ACC112 (cell line): ENCODE results near the gene CAMKK2.
"Not testable (repeated sequence)": the region's sequence is repeated elsewhere in the genome, so short reads cannot be mapped to it uniquely, and the experiment has no call there.

Experiments
- H2AFZ ChIP-seq: fragments of 200-600 bp; sonication (generic); one replicate; pipeline ENCODE4 v1.6.0; 2017; ENCODE audit warnings: antibody characterized with exemption, low read length; ENCODE audit not compliant: unreplicated experiment
- H3K27ac ChIP-seq: fragments of 200-600 bp; sonication (generic); 2 replicates; pipeline ENCODE4 v1.5.1; 2014; ENCODE audit warnings: low read depth, mild to moderate bottlenecking, antibody characterized with exemption, low read length, moderate library complexity
- H3K27me3 ChIP-seq: fragments of 200-600 bp; sonication (generic); 2 replicates; pipeline ENCODE4 v1.6.1; 2014; ENCODE audit warnings: mild to moderate bottlenecking, antibody characterized with exemption, low read length, moderate library complexity, mixed read lengths; ENCODE audit not compliant: insufficient read depth
- H3K36me3 ChIP-seq: fragments of 200-600 bp; sonication (generic); 2 replicates; pipeline ENCODE4 v1.6.1; 2016; ENCODE audit warnings: mild to moderate bottlenecking, antibody characterized with exemption, low read length, moderate library complexity, mixed read lengths; ENCODE audit not compliant: insufficient read depth
- H3K4me1 ChIP-seq: fragments of 200-600 bp; sonication (generic); one replicate; pipeline ENCODE4 v1.6.1; 2016; ENCODE audit warnings: low read length, mixed read lengths; ENCODE audit not compliant: insufficient read depth, unreplicated experiment, control insufficient read depth
- H3K4me3 ChIP-seq: fragments of 200-600 bp; sonication (generic); 2 replicates; pipeline ENCODE4 v1.5.1; 2014; ENCODE audit warnings: mild to moderate bottlenecking, low read depth, low read length
- H3K79me2 ChIP-seq: fragments of 200-600 bp; sonication (generic); one replicate; pipeline ENCODE4 v1.6.0; 2016; ENCODE audit warnings: low read length; ENCODE audit not compliant: control insufficient read depth, unreplicated experiment, insufficient read depth

Gene CAMKK2

DNA sequence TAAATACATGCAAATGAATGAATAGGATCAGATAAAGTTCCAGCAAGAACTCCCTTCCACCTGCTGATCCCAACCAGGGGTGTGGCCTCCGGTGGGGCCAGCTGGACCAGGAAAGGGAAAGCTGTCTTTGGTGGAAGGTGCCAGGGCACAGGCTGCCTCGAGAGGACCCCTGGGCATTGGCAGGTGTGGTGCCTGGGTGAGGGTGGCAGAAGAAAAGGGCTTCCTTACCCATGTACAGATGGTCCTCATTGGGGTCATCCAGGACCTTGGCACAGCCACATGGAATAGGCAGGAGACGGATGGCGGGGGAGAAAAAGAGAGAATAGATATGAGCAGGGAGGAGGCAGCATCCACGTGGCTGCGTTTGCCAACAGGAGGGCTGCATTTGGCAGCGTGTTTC, 36.4 kb downstream of the CAMKK2 start:
- Histone ChIP-seq H3K4me1 (no peaks in the 10 kb centered on the region), H3K27ac (no peak overlapping the region), H3K36me3 (0 out of 2 replicates have a peak, but pooled peaks cover 3% of the 10 kb centered on the region), H3K27me3 (no peaks in the 10 kb centered on the region), H2AFZ (no peak overlapping the region), H3K79me2 (no peaks in the 10 kb centered on the region), H3K4me3 (no peak overlapping the region)

DNA sequence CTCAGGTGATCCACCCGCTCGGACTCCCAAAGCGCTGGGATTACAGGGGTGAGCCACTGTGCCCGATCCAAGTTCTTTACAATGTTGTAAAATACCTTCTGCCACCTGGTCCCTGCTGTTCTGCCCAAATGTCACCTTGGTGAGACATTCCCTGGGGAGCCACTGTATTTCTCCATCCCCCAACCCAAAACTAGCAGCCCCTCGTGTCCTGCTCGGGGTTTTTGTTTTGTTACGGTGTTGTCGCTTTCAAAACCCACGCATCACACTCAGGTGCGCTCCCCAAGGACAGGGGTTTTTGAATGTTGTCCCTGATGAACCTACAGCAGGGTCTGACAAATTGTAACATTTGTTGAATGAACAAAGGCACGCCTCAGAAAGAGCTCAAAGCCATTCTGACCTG, 37.4 kb downstream of the CAMKK2 start:
- Histone ChIP-seq H3K27ac (no peak overlapping the region), H3K36me3 (peaks cover 10% of the 10 kb centered on the region; the same call in 1 of the 2 replicates), H3K27me3 (no peaks in the 10 kb centered on the region), H3K4me1 (no peaks in the 10 kb centered on the region), H3K4me3 (no peak overlapping the region), H3K79me2 (no peaks in the 10 kb centered on the region), H2AFZ (no peak overlapping the region)

GRCh38 chr12:121257704-121258449, 38.6 kb downstream of the CAMKK2 start:
- not testable (repeated sequence) for H3K4me3 ChIP-seq, H3K27ac ChIP-seq, H2AFZ ChIP-seq, H3K27me3 ChIP-seq, H3K4me1 ChIP-seq, H3K79me2 ChIP-seq
- peaks cover 21% of the 10 kb centered on the region; the same call in 1 of the 2 replicates for H3K36me3 ChIP-seq

GRCh38 chr12:121255433-121255832, 41.1 kb downstream of the CAMKK2 start:
- peaks cover 24% of the 10 kb centered on the region; the same call in 1 of the 2 replicates for H3K36me3 ChIP-seq
- H3K79me2 ChIP-seq, result no peaks in the 10 kb centered on the region

GRCh38 chr12:121253638-121254335, 42.7 kb downstream of the CAMKK2 start:
- H3K4me3 ChIP-seq, result no peak overlapping the region
- no peaks in the 10 kb centered on the region for H3K4me1 ChIP-seq
- no peaks in the 10 kb centered on the region for H3K79me2 ChIP-seq
- peaks cover 24% of the 10 kb centered on the region; the same call in 1 of the 2 replicates for H3K36me3 ChIP-seq
- H3K27me3 ChIP-seq, result no peaks in the 10 kb centered on the region
- H2AFZ ChIP-seq, result no peak overlapping the region
- no peak overlapping the region for H3K27ac ChIP-seq

More at GRCh38 chr12:121255433-121255832, 41.1 kb downstream of the CAMKK2 start:
- H2AFZ ChIP-seq, result no peak overlapping the region
- no peaks in the 10 kb centered on the region for H3K27me3 ChIP-seq
- no peak overlapping the region for H3K27ac ChIP-seq
- no peak overlapping the region for H3K4me3 ChIP-seq
- H3K4me1 ChIP-seq, result no peaks in the 10 kb centered on the region

- no peaks in the 10 kb centered on the region for H3K4me1 ChIP-seq
- no peak overlapping the region for H2AFZ ChIP-seq
- peaks cover 24% of the 10 kb centered on the region; the same call in 1 of the 2 replicates for H3K36me3 ChIP-seq
- no peaks in the 10 kb centered on the region for H3K27me3 ChIP-seq
- H3K4me3 ChIP-seq, result no peak overlapping the region
- H3K79me2 ChIP-seq, result no peaks in the 10 kb centered on the region
- no peak overlapping the region for H3K27ac ChIP-seq
These were observed 43.7 kb downstream of the CAMKK2 start for GRCh38 chr12:121252712-121253345.

DNA sequence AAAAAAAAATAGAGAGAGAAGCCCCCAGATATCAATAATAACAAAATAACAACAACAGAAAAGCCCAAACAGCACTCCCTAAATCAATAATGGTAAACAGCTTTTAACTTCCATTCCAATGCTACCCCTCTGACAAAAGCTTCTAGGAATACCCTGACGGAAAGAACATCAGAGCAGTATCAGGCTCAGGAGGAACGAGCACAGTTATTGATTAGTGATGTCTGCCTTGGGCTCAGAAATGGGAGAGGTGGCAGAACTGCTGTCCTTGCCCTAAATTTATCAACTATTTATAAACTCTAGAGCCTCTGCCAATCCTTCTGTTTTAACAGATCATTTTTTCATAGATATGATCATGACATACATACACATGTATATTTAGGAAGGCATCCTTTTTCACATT, 44.7 kb downstream of the CAMKK2 start:
- H3K36me3 ChIP-seq, result peaks cover 24% of the 10 kb centered on the region; the same call in 1 of the 2 replicates

GRCh38 chr12:121250359-121250758, 46.1 kb downstream of the CAMKK2 start:
- Histone ChIP-seq H3K4me1 (no peaks in the 10 kb centered on the region), H3K27ac (no peak overlapping the region), H3K79me2 (no peaks in the 10 kb centered on the region), H3K4me3 (no peak overlapping the region), H3K36me3 (peaks cover 24% of the 10 kb centered on the region; the same call in 1 of the 2 replicates), H3K27me3 (no peaks in the 10 kb centered on the region), H2AFZ (no peak overlapping the region)

More for the DNA sequence above, 44.7 kb downstream of the CAMKK2 start:
- H3K27me3 ChIP-seq, result no peaks in the 10 kb centered on the region
- no peaks in the 10 kb centered on the region for H3K79me2 ChIP-seq
- H3K27ac ChIP-seq, result no peak overlapping the region
- no peaks in the 10 kb centered on the region for H3K4me1 ChIP-seq
- no peak overlapping the region for H3K4me3 ChIP-seq
- no peak overlapping the region for H2AFZ ChIP-seq

GRCh38 chr12:121248622-121249021, 47.9 kb downstream of the CAMKK2 start:
- H3K36me3 ChIP-seq, result peaks cover 16% of the 10 kb centered on the region; the same call in 1 of the 2 replicates
- no peak overlapping the region for H3K4me3 ChIP-seq
- no peak overlapping the region for H2AFZ ChIP-seq
- no peaks in the 10 kb centered on the region for H3K79me2 ChIP-seq
- no peaks in the 10 kb centered on the region for H3K27me3 ChIP-seq
- H3K27ac ChIP-seq, result no peak overlapping the region
- no peaks in the 10 kb centered on the region for H3K4me1 ChIP-seq

DNA sequence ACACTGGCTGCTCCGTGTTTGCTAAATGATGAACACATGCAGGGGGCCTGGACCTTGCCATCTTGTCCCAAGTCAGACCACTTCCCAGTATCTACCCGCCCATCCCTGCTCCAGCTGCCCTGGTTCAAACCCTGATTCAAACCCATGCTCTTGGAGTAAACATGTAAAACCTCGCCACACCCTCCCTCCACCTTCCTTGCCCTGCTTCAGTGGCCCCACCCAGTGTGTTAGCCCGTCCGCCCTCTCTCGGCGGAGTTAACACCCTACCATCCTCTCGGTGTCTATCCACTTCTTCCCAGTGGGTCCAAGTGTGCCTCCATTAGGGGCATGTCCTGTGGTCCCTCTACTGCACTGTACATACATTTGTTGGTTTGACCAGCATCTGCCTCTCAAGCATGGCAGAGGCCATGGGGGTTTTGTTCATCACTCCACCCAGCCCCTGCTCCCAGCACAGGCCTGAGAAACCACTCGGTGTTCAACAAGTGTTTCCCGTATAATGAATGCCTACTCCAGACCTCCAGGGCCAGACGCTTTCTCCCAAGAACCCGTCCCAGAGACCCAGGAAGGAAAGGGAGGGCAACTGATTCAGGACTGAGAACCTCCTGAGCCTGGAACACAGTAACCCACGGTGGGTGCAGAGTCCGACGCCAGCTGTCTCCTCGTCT, 49.5 kb downstream of the CAMKK2 start:
- H2AFZ ChIP-seq, result no peak overlapping the region
- H3K79me2 ChIP-seq, result no peaks in the 10 kb centered on the region
- H3K27ac ChIP-seq, result no peak overlapping the region
- no peaks in the 10 kb centered on the region for H3K4me1 ChIP-seq
- no peak overlapping the region for H3K4me3 ChIP-seq
- no peaks in the 10 kb centered on the region for H3K27me3 ChIP-seq
- peaks cover 7% of the 10 kb centered on the region; the same call in 1 of the 2 replicates for H3K36me3 ChIP-seq
